H7 (cell line): Measurements from ENCODE around the gene ZNF213. TPM values are rescaled to one million over a fixed set of nuclear protein-coding genes. Genes with fewer than 3 reads are reported as not detected.

Experiments used
- total RNA-seq: library from RNA; depleted of rRNA; stranded (reverse); fragments of >200 nt; shearing (Covaris generic); gene quantifications from 2 replicates; pipeline ENCODE4 v1.2.3, GENCODE V29; 2014; rRNA removed

ZNF213 gene
- total RNA-seq, 1 experiment from 2014 or later: 5.5 TPM

Other genes with a start within 250 kb of the ZNF213 start
- 22.7 and 33.5 TPM in 2 replicates for gene FLYWCH1, start 223.1 kb upstream of the ZNF213 start, total RNA-seq
- gene KREMEN2, start 170.8 kb upstream of the ZNF213 start, total RNA-seq: 17.6 and 20.9 TPM in 2 replicates
- 62.6 and 65.6 TPM in 2 replicates for gene PAQR4, start 165.7 kb upstream of the ZNF213 start, total RNA-seq
- gene PKMYT1, start 154.6 kb upstream of the ZNF213 start, total RNA-seq: 85.4 and 94.0 TPM in 2 replicates
- gene CLDN9, start 122.1 kb upstream of the ZNF213 start, total RNA-seq: 0.21 and 0.48 TPM in 2 replicates
- 426 and 528 TPM in 2 replicates for gene CLDN6, start 116.8 kb upstream of the ZNF213 start, total RNA-seq
- 144 and 171 TPM in 2 replicates for gene TNFRSF12A, start 114.7 kb upstream of the ZNF213 start, total RNA-seq
- gene HCFC1R1, start 111.1 kb upstream of the ZNF213 start, total RNA-seq: 114 and 156 TPM in 2 replicates
- 69.1 and 81.4 TPM in 2 replicates for gene THOC6, start 111.0 kb upstream of the ZNF213 start, total RNA-seq
- 0.69 and 2.0 TPM in 2 replicates for gene BICDL2, start 98.1 kb upstream of the ZNF213 start, total RNA-seq
- 18.4 and 18.7 TPM in 2 replicates for gene MMP25, start 88.5 kb upstream of the ZNF213 start, total RNA-seq
- 7.9 and 9.9 TPM in 2 replicates for gene IL32, start 69.4 kb upstream of the ZNF213 start, total RNA-seq
- 217 and 238 TPM in 2 replicates for gene ZSCAN10, start 35.7 kb upstream of the ZNF213 start, total RNA-seq
- 40.2 and 41.2 TPM in 2 replicates for gene ZNF205, start 22.4 kb upstream of the ZNF213 start, total RNA-seq
- gene OR1F1, start 53.2 kb downstream of the ZNF213 start, total RNA-seq: not detected in 2 replicates
- 9.1 and 13.1 TPM in 2 replicates for gene ZNF200, start 100.1 kb downstream of the ZNF213 start, total RNA-seq
- 0.14 TPM in 1 of 2 replicates, not detected in the other for gene MEFV, start 121.6 kb downstream of the ZNF213 start, total RNA-seq
- 32.4 and 47.5 TPM in 2 replicates for gene ZNF263, start 148.5 kb downstream of the ZNF213 start, total RNA-seq
- 2.1 and 5.5 TPM in 2 replicates for gene TIGD7, start 170.4 kb downstream of the ZNF213 start, total RNA-seq
- 12.1 and 14.9 TPM in 2 replicates for gene ZNF75A, start 170.5 kb downstream of the ZNF213 start, total RNA-seq
- not detected in 2 replicates for gene OR2C1, start 220.9 kb downstream of the ZNF213 start, total RNA-seq